BLaER1 treated with 17β-estradiol and CSF1 and Interleukin-3, amounts not matched to agents 10 nM and 100 nM (cell line): ENCODE results near the gene SPINK5.

Source experiments
- H3K27ac ChIP-seq, 11 experiments: shearing (Covaris generic); formaldehyde crosslinking; 2 replicates each; pipeline ENCODE4 v1.8.1; 2022
- H3K27me3 ChIP-seq, 11 experiments: shearing (Covaris generic); formaldehyde crosslinking; 2 replicates each; pipeline ENCODE4 v1.8.1; 2022
- H3K36me3 ChIP-seq, 11 experiments: shearing (Covaris generic); formaldehyde crosslinking; 2 replicates each; pipeline ENCODE4 v1.8.1; 2022
- H3K4me1 ChIP-seq, 10 experiments: shearing (Covaris generic); formaldehyde crosslinking; 2 replicates each; pipeline ENCODE4 v1.8.1; 2022
- H3K4me2 ChIP-seq, 11 experiments: shearing (Covaris generic); formaldehyde crosslinking; 2 replicates each; pipeline ENCODE4 v1.8.1; 2022
- H3K4me3 ChIP-seq, 10 experiments: shearing (Covaris generic); formaldehyde crosslinking; 2 replicates each; pipeline ENCODE4 v1.8.1; 2022
- H3K9ac ChIP-seq, 11 experiments: shearing (Covaris generic); formaldehyde crosslinking; 2 replicates each; pipeline ENCODE4 v1.8.1; 2022
- H3K9me3 ChIP-seq, 11 experiments: shearing (Covaris generic); formaldehyde crosslinking; replicated peaks in 1 of 11; 2 replicates each; pipeline ENCODE4 v1.8.1; 2022
- H4K20me1 ChIP-seq, 11 experiments: shearing (Covaris generic); formaldehyde crosslinking; 2 replicates each; pipeline ENCODE4 v1.8.1; 2022
- Cebpa-rat ChIP-seq, 11 experiments: shearing (Covaris generic); IDR thresholded peaks; 2 replicates each; pipeline ENCODE4 v1.8.1; 2022

The SPINK5 gene

GRCh38 chr5:148140846-148141245 is 77.1 kb downstream of the SPINK5 start:
- TF ChIP-seq Cebpa-rat (IDR thresholded peaks at IDR 0.05), result no peak

GRCh38 chr5:148141645-148142044 is 77.9 kb downstream of the SPINK5 start:
- TF ChIP-seq Cebpa-rat (IDR thresholded peaks at IDR 0.05), result no peak
- Histone ChIP-seq H4K20me1 (no peaks in the 10 kb centered on the region), H3K9me3 (no peaks in the 10 kb centered on the region), H3K4me3 (no peak overlapping the region), H3K9ac (no peak overlapping the region), H3K4me2 (no peak overlapping the region), H3K4me1 (peaks cover 0 to 10% (median 3%) of the 10 kb centered on the region in 10 experiments; a peak in 7 of 20 replicates), H3K27ac (no peak overlapping the region), H3K36me3 (no peaks in the 10 kb centered on the region), H3K27me3 (no peaks in the 10 kb centered on the region)

More at GRCh38 chr5:148140846-148141245, 77.1 kb downstream of the SPINK5 start:
- Histone ChIP-seq H3K9me3 (no peaks in the 10 kb centered on the region), H3K4me1 (peaks cover 0 to 10% (median 3%) of the 10 kb centered on the region in 10 experiments; a peak in 7 of 20 replicates), H3K36me3 (no peaks in the 10 kb centered on the region), H3K27ac (no peak overlapping the region), H3K9ac (no peak overlapping the region), H4K20me1 (no peaks in the 10 kb centered on the region), H3K4me3 (no peak overlapping the region), H3K27me3 (no peaks in the 10 kb centered on the region), H3K4me2 (no peak overlapping the region)

GRCh38 chr5:148145916-148146315 is 82.1 kb downstream of the SPINK5 start:
- H3K36me3 ChIP-seq, result no peaks in the 10 kb centered on the region
- H3K4me3 ChIP-seq, result no peak overlapping the region
- H3K9ac ChIP-seq, result no peak overlapping the region
- no peaks in the 10 kb centered on the region for H3K27me3 ChIP-seq
- H4K20me1 ChIP-seq, result no peaks in the 10 kb centered on the region
- no peaks in the 10 kb centered on the region for H3K9me3 ChIP-seq
- H3K4me1 ChIP-seq, result peaks cover 0 to 10% (median 3%) of the 10 kb centered on the region in 10 experiments; a peak in 7 of 20 replicates
- TF ChIP-seq Cebpa-rat (IDR thresholded peaks at IDR 0.05), result no peak
- no peak overlapping the region for H3K27ac ChIP-seq
- H3K4me2 ChIP-seq, result no peak overlapping the region

- no peak for TF ChIP-seq Cebpa-rat (IDR thresholded peaks at IDR 0.05)
- no peaks in the 10 kb centered on the region for H4K20me1 ChIP-seq
- no peaks in the 10 kb centered on the region for H3K27me3 ChIP-seq
- H3K9me3 ChIP-seq, result no peaks in the 10 kb centered on the region
- H3K27ac ChIP-seq, result no peak overlapping the region
- no peak overlapping the region for H3K4me3 ChIP-seq
- no peaks in the 10 kb centered on the region for H3K36me3 ChIP-seq
- peaks cover 0 to 10% (median 3%) of the 10 kb centered on the region in 10 experiments; a peak in 7 of 20 replicates for H3K4me1 ChIP-seq
- H3K9ac ChIP-seq, result no peak overlapping the region
- H3K4me2 ChIP-seq, result no peak overlapping the region
Measured at GRCh38 chr5:148146487-148146886, 82.7 kb downstream of the SPINK5 start.

- H3K4me3 ChIP-seq, result no peak overlapping the region
- no peaks in the 10 kb centered on the region for H4K20me1 ChIP-seq
- H3K4me1 ChIP-seq, result peaks cover 0 to 10% (median 3%) of the 10 kb centered on the region in 10 experiments; a peak in 7 of 20 replicates
- no peak for TF ChIP-seq Cebpa-rat (IDR thresholded peaks at IDR 0.05)
- H3K36me3 ChIP-seq, result no peaks in the 10 kb centered on the region
- H3K4me2 ChIP-seq, result no peak overlapping the region
- no peak overlapping the region for H3K9ac ChIP-seq
- no peaks in the 10 kb centered on the region for H3K27me3 ChIP-seq
- H3K27ac ChIP-seq, result no peak overlapping the region
- no peaks in the 10 kb centered on the region for H3K9me3 ChIP-seq
Measured at GRCh38 chr5:148147415-148147814, 83.6 kb downstream of the SPINK5 start.

GRCh38 chr5:148151872-148152271 is 88.1 kb downstream of the SPINK5 start:
- no peak overlapping the region for H3K27ac ChIP-seq
- H3K9ac ChIP-seq, result no peak overlapping the region
- H3K4me1 ChIP-seq, result no peaks in the 10 kb centered on the region
- no peaks in the 10 kb centered on the region for H3K27me3 ChIP-seq
- no peak overlapping the region for H3K4me3 ChIP-seq
- H3K9me3 ChIP-seq, result peaks cover 0 to 22% (median 12%) of the 10 kb centered on the region in 11 experiments; a peak in 17 of 22 replicates
- H3K36me3 ChIP-seq, result no peaks in the 10 kb centered on the region
- TF ChIP-seq Cebpa-rat (IDR thresholded peaks at IDR 0.05), result no peak
- no peak overlapping the region for H3K4me2 ChIP-seq
- H4K20me1 ChIP-seq, result no peaks in the 10 kb centered on the region

GRCh38 chr5:148152781-148153180 is 89.0 kb downstream of the SPINK5 start:
- Histone ChIP-seq H3K4me3 (no peak overlapping the region), H3K9ac (no peak overlapping the region), H4K20me1 (no peaks in the 10 kb centered on the region), H3K36me3 (no peaks in the 10 kb centered on the region), H3K4me2 (no peak overlapping the region), H3K27ac (no peak overlapping the region), H3K27me3 (no peaks in the 10 kb centered on the region), H3K9me3 (peaks cover 0 to 22% (median 12%) of the 10 kb centered on the region in 11 experiments; a peak in 17 of 22 replicates), H3K4me1 (no peaks in the 10 kb centered on the region)
- TF ChIP-seq Cebpa-rat (IDR thresholded peaks at IDR 0.05), result no peak

- Histone ChIP-seq H4K20me1 (no peaks in the 10 kb centered on the region), H3K27ac (no peak overlapping the region), H3K4me3 (no peak overlapping the region), H3K4me2 (no peak overlapping the region), H3K9me3 (peaks cover 0 to 22% (median 12%) of the 10 kb centered on the region in 11 experiments; a peak in 17 of 22 replicates), H3K4me1 (no peaks in the 10 kb centered on the region), H3K9ac (no peak overlapping the region), H3K36me3 (no peaks in the 10 kb centered on the region), H3K27me3 (no peaks in the 10 kb centered on the region)
- TF ChIP-seq Cebpa-rat (IDR thresholded peaks at IDR 0.05), result no peak
Measured at GRCh38 chr5:148156609-148157008, 92.8 kb downstream of the SPINK5 start.

GRCh38 chr5:148162038-148162437 is 98.3 kb downstream of the SPINK5 start:
- peaks cover 0 to 5% (median 0%) of the 10 kb centered on the region in 11 experiments; a peak in 1 of 22 replicates for H3K9me3 ChIP-seq
- H3K36me3 ChIP-seq, result no peaks in the 10 kb centered on the region
- H3K4me2 ChIP-seq, result no peak overlapping the region
- no peak overlapping the region for H3K9ac ChIP-seq
- TF ChIP-seq Cebpa-rat (IDR thresholded peaks at IDR 0.05), result no peak
- H3K4me3 ChIP-seq, result no peak overlapping the region
- H3K4me1 ChIP-seq, result no peaks in the 10 kb centered on the region
- H3K27me3 ChIP-seq, result no peaks in the 10 kb centered on the region
- H4K20me1 ChIP-seq, result no peaks in the 10 kb centered on the region
- no peak overlapping the region for H3K27ac ChIP-seq

GRCh38 chr5:148163345-148163744 is 99.6 kb downstream of the SPINK5 start:
- H3K9me3 ChIP-seq, result 0 out of 22 replicates have a peak, but pooled peaks cover 0 to 5% (median 0%) of the 10 kb centered on the region in 11 experiments
- H3K27ac ChIP-seq, result no peak overlapping the region
- H4K20me1 ChIP-seq, result no peaks in the 10 kb centered on the region
- TF ChIP-seq Cebpa-rat (IDR thresholded peaks at IDR 0.05), result no peak
- H3K4me2 ChIP-seq, result 0 out of 22 replicates have a peak overlapping the region, but pooled peaks of 1 of the 11 experiments have one; percentile 20
- H3K27me3 ChIP-seq, result no peaks in the 10 kb centered on the region
- H3K4me3 ChIP-seq, result no peak overlapping the region
- no peak overlapping the region for H3K9ac ChIP-seq
- H3K4me1 ChIP-seq, result no peaks in the 10 kb centered on the region
- H3K36me3 ChIP-seq, result no peaks in the 10 kb centered on the region
